Endodermal cell (in vitro differentiated cells): ENCODE results near the gene TRPC4. TPM values are rescaled to one million over a fixed set of nuclear protein-coding genes. Genes with fewer than 3 reads are reported as not detected.

Source experiments
- DNase-seq: peaks from one replicate; pipeline ENCODE4 v3.0.0-alpha.2; 2017
- H3K27ac ChIP-seq: 2 replicates; pipeline ENCODE4 v1.5.1; 2013; ENCODE audit warnings: mild to moderate bottlenecking, low read depth, low read length, moderate library complexity
- H3K27me3 ChIP-seq: 2 replicates; pipeline ENCODE4 v1.6.1; 2013; ENCODE audit warnings: mild to moderate bottlenecking, low read length, moderate library complexity; ENCODE audit not compliant: insufficient read depth, control insufficient read depth, poor library complexity, severe bottlenecking
- H3K36me3 ChIP-seq: 2 replicates; pipeline ENCODE4 v1.7.0; 2013; ENCODE audit warnings: mild to moderate bottlenecking, low read length, moderate library complexity; ENCODE audit not compliant: control insufficient read depth, insufficient read depth
- H3K4me1 ChIP-seq: one replicate; pipeline ENCODE4 v1.7.0; 2013; ENCODE audit warnings: low read length; ENCODE audit not compliant: control insufficient read depth, insufficient read depth
- H3K4me3 ChIP-seq: 2 replicates; pipeline ENCODE4 v1.5.1; 2013; ENCODE audit warnings: mild to moderate bottlenecking, low read length, moderate library complexity
- H3K9ac ChIP-seq: 2 replicates; pipeline ENCODE4 v1.6.1; 2013; ENCODE audit warnings: mild to moderate bottlenecking, low read length, moderate library complexity; ENCODE audit not compliant: poor library complexity, severe bottlenecking; ENCODE audit errors: extremely low read depth
- H3K9me3 ChIP-seq: 2 replicates; pipeline ENCODE4 v1.6.1; 2013; ENCODE audit warnings: mild to moderate bottlenecking, low read length, moderate library complexity; ENCODE audit not compliant: control insufficient read depth
- H3K27ac Mint-ChIP-seq: 2 replicates; pipeline ENCODE4 v1.8.0; 2020; ENCODE audit warnings: mixed read lengths
- H3K27me3 Mint-ChIP-seq: 2 replicates; pipeline ENCODE4 v1.8.0; 2021; ENCODE audit warnings: mild to moderate bottlenecking, mixed read lengths; ENCODE audit not compliant: insufficient read depth
- H3K36me3 Mint-ChIP-seq: 2 replicates; pipeline ENCODE4 v1.8.0; 2020; ENCODE audit warnings: low read depth, mixed read lengths
- H3K4me1 Mint-ChIP-seq: 2 replicates; pipeline ENCODE4 v1.8.0; 2020; ENCODE audit warnings: mixed read lengths
- H3K4me3 Mint-ChIP-seq: 2 replicates; pipeline ENCODE4 v1.8.0; 2020; ENCODE audit warnings: mild to moderate bottlenecking, moderate library complexity, mixed read lengths
- H3K9me3 Mint-ChIP-seq: 2 replicates; pipeline ENCODE4 v1.8.0; 2020; ENCODE audit warnings: mild to moderate bottlenecking, mixed read lengths
- CTCF ChIP-seq: fragments of 200-600 bp; sonication (generic); conservative IDR thresholded peaks from 2 replicates; pipeline ENCODE4 v1.5.0; 2021; ENCODE audit warnings: antibody characterized with exemption, mild to moderate bottlenecking
- WGBS, 2 experiments: methylation state at CpG; one replicate each; pipeline versions ENCODE4 v1.1.5 to v1.1.7; 2013; ENCODE audit warnings: missing lambda C conversion rate in 2 of 2, mixed read lengths in 1 of 2; ENCODE audit not compliant: insufficient coverage in 1 of 2, insufficient read length in 1 of 2; 5-methylcytosine and 5-hydroxymethylcytosine counted together
- total RNA-seq, 2 donors: library from RNA; stranded (reverse); fragmentation: NEBNext Ultra II Directional in 1 of 2; extraction: Animal tissue kit (Norgen Biotek cat#: 25700) in 1 of 2; gene quantifications; 2 replicates in 1 of 2; 3 replicates in 1 of 2; pipeline ENCODE4 v1.2.1, GENCODE V29; 2021

Gene TRPC4
- total RNA-seq, 2 donors from 2014 or later, result 22.5 to 28.5 TPM

- no peaks in the 10 kb centered on the region for H3K36me3 Mint-ChIP-seq
- 91 to 100% methylated on average over 1 to 2 of the region's 2 CpGs for WGBS, 2 experiments
- Histone ChIP-seq H3K27ac (no peak overlapping the region), H3K27me3 (no peaks in the 10 kb centered on the region), H3K9me3 (no peaks in the 10 kb centered on the region), H3K4me1 (no peaks in the 10 kb centered on the region), H3K36me3 (no peaks in the 10 kb centered on the region), H3K9ac (no peak overlapping the region), H3K4me3 (no peak overlapping the region)
- no peak for DNase-seq
- no peaks in the 10 kb centered on the region for H3K9me3 Mint-ChIP-seq
- H3K27ac Mint-ChIP-seq, result no peak overlapping the region
- no peak for TF ChIP-seq CTCF
- H3K27me3 Mint-ChIP-seq, result no peaks in the 10 kb centered on the region
- H3K4me3 Mint-ChIP-seq, result no peak overlapping the region
- H3K4me1 Mint-ChIP-seq, result no peaks in the 10 kb centered on the region
Observed at GRCh38 chr13:37884674-37885073, 15.1 kb upstream of the TRPC4 start.

GRCh38 chr13:37884026-37884425 lies 14.5 kb upstream of the TRPC4 start:
- Mint-ChIP-seq H3K9me3 (no peaks in the 10 kb centered on the region), H3K4me1 (no peaks in the 10 kb centered on the region), H3K27ac (no peak overlapping the region), H3K4me3 (no peak overlapping the region), H3K27me3 (no peaks in the 10 kb centered on the region), H3K36me3 (no peaks in the 10 kb centered on the region)
- H3K4me3 ChIP-seq, result no peak overlapping the region
- no peaks in the 10 kb centered on the region for H3K36me3 ChIP-seq
- no peak overlapping the region for H3K9ac ChIP-seq
- no peak overlapping the region for H3K27ac ChIP-seq
- H3K4me1 ChIP-seq, result no peaks in the 10 kb centered on the region
- no peaks in the 10 kb centered on the region for H3K9me3 ChIP-seq
- TF ChIP-seq CTCF, result no peak
- WGBS, 2 experiments, result 100% methylated on average over 1 of the region's 1 CpG; no CpG with 5 or more reads in 1 of the 2 experiments
- no peaks in the 10 kb centered on the region for H3K27me3 ChIP-seq
- no peak for DNase-seq

- peaks cover 7% of the 10 kb centered on the region for H3K4me1 Mint-ChIP-seq
Observed at GRCh38 chr13:37878921-37879320, 9.3 kb upstream of the TRPC4 start.

More at GRCh38 chr13:37878921-37879320, 9.3 kb upstream of the TRPC4 start:
- Histone ChIP-seq H3K36me3 (no peaks in the 10 kb centered on the region), H3K9me3 (no peaks in the 10 kb centered on the region), H3K4me1 (no peaks in the 10 kb centered on the region), H3K4me3 (no peak overlapping the region), H3K9ac (no peak overlapping the region), H3K27ac (no peak overlapping the region), H3K27me3 (no peaks in the 10 kb centered on the region)
- Mint-ChIP-seq H3K27ac (no peak overlapping the region), H3K9me3 (no peaks in the 10 kb centered on the region), H3K36me3 (no peaks in the 10 kb centered on the region), H3K4me3 (no peak overlapping the region), H3K27me3 (no peaks in the 10 kb centered on the region)
- WGBS, 2 experiments, result 86 to 100% methylated on average over 1 to 3 of the region's 3 CpGs
- DNase-seq, result no peak
- TF ChIP-seq CTCF, result no peak
